HG02938 (cell line): ENCODE results near the gene POLD3.
"Not testable (repeated sequence)": the region's sequence is repeated elsewhere in the genome, so short reads cannot be mapped to it uniquely, and the experiment has no call there.

Experiments used
- ATAC-seq: cut with Tn5 transposase; IDR thresholded peaks from one replicate; pipeline ENCODE4 v1.9.1; 2021; ENCODE audit warnings: mild to moderate bottlenecking, moderate library complexity; ENCODE audit not compliant: unreplicated experiment

Gene POLD3

GRCh38 chr11:74581954-74582547, 10.3 kb upstream of the POLD3 start:
- no peak for ATAC-seq

- no peak for ATAC-seq
Measured at GRCh38 chr11:74583024-74583624, 9.3 kb upstream of the POLD3 start.

GRCh38 chr11:74590492-74590891, 1.9 kb upstream of the POLD3 start:
- ATAC-seq: not testable (repeated sequence)

- no peak for ATAC-seq
Measured at GRCh38 chr11:74592063-74592440, 330 bp upstream of the POLD3 start.

GRCh38 chr11:74593463-74593862, 1.1 kb downstream of the POLD3 start:
- ATAC-seq: no peak

GRCh38 chr11:74602637-74603556, 10.5 kb downstream of the POLD3 start:
- ATAC-seq: no peak

GRCh38 chr11:74603845-74604244, 11.5 kb downstream of the POLD3 start:
- ATAC-seq: no peak

GRCh38 chr11:74604311-74604710, 11.9 kb downstream of the POLD3 start:
- no peak for ATAC-seq

- ATAC-seq: no peak
Measured at GRCh38 chr11:74605403-74605802, 13.0 kb downstream of the POLD3 start.

- no peak for ATAC-seq
Measured at GRCh38 chr11:74608431-74608830, 16.0 kb downstream of the POLD3 start.

GRCh38 chr11:74611369-74611861, 19.0 kb downstream of the POLD3 start:
- ATAC-seq: no peak

- no peak for ATAC-seq
Measured at GRCh38 chr11:74612877-74613276, 20.5 kb downstream of the POLD3 start.

- no peak for ATAC-seq
Measured at GRCh38 chr11:74615311-74615710, 22.9 kb downstream of the POLD3 start.

GRCh38 chr11:74615988-74616387, 23.6 kb downstream of the POLD3 start:
- ATAC-seq: no peak

GRCh38 chr11:74620531-74620930, 28.1 kb downstream of the POLD3 start:
- ATAC-seq: no peak

- ATAC-seq: no peak
Measured at GRCh38 chr11:74626130-74626529, 33.7 kb downstream of the POLD3 start.

- ATAC-seq: no peak
Measured at GRCh38 chr11:74626604-74627003, 34.2 kb downstream of the POLD3 start.

GRCh38 chr11:74627381-74627780, 35.0 kb downstream of the POLD3 start:
- ATAC-seq: no peak

GRCh38 chr11:74630043-74630442, 37.7 kb downstream of the POLD3 start:
- ATAC-seq: no peak

- no peak for ATAC-seq
Measured at GRCh38 chr11:74633406-74634393, 41.3 kb downstream of the POLD3 start.

- no peak for ATAC-seq
Measured at GRCh38 chr11:74634537-74634936, 42.2 kb downstream of the POLD3 start.
